Ectodermal cell (in vitro differentiated cells): ENCODE measurements around the gene SCP2. TPM values are rescaled to one million over a fixed set of nuclear protein-coding genes. Genes with fewer than 3 reads are reported as not detected.

ENCODE experiments used
- H3K27ac ChIP-seq: 2 replicates; pipeline ENCODE4 v1.7.0; 2013; ENCODE audit warnings: mild to moderate bottlenecking, low read depth, low read length; ENCODE audit not compliant: insufficient read depth, poor library complexity, severe bottlenecking
- H3K27me3 ChIP-seq: 2 replicates; pipeline ENCODE4 v1.7.0; 2013; ENCODE audit warnings: mild to moderate bottlenecking, low read length; ENCODE audit not compliant: insufficient read depth, control insufficient read depth, poor library complexity, severe bottlenecking
- H3K36me3 ChIP-seq: one replicate; pipeline ENCODE4 v1.7.0; 2013; ENCODE audit warnings: low read length; ENCODE audit not compliant: control insufficient read depth, insufficient read depth
- H3K4me1 ChIP-seq: one replicate; pipeline ENCODE4 v1.7.0; 2013; ENCODE audit warnings: low read length; ENCODE audit not compliant: control insufficient read depth, insufficient read depth
- H3K4me3 ChIP-seq: 2 replicates; pipeline ENCODE4 v1.7.0; 2013; ENCODE audit warnings: low read depth, low read length, control low read depth; ENCODE audit not compliant: insufficient read depth
- H3K9me3 ChIP-seq: 2 replicates; pipeline ENCODE4 v1.7.0; 2013; ENCODE audit warnings: mild to moderate bottlenecking, low read length, moderate library complexity; ENCODE audit not compliant: control insufficient read depth
- WGBS, 2 experiments: methylation state at CpG; one replicate each; pipeline ENCODE4 v1.1.7; 2013; ENCODE audit warnings: missing lambda C conversion rate in 2 of 2; 5-methylcytosine and 5-hydroxymethylcytosine counted together
- polyA plus RNA-seq, 4 experiments: library from polyadenylated mRNA; stranded (reverse); fragments of 50-300 nt; gene quantifications; one replicate each; pipeline ENCODE4 v1.2.3, GENCODE V29; 2013

Gene SCP2, protein sequence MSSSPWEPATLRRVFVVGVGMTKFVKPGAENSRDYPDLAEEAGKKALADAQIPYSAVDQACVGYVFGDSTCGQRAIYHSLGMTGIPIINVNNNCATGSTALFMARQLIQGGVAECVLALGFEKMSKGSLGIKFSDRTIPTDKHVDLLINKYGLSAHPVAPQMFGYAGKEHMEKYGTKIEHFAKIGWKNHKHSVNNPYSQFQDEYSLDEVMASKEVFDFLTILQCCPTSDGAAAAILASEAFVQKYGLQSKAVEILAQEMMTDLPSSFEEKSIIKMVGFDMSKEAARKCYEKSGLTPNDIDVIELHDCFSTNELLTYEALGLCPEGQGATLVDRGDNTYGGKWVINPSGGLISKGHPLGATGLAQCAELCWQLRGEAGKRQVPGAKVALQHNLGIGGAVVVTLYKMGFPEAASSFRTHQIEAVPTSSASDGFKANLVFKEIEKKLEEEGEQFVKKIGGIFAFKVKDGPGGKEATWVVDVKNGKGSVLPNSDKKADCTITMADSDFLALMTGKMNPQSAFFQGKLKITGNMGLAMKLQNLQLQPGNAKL
- 68.8 TPM for polyA plus RNA-seq (2013, experiment 1 of 4)
- polyA plus RNA-seq (2013, experiment 2 of 4), result 77.3 TPM
- polyA plus RNA-seq (2013, experiment 3 of 4), result 67.2 TPM
- 78.1 TPM for polyA plus RNA-seq (2013, experiment 4 of 4)

DNA sequence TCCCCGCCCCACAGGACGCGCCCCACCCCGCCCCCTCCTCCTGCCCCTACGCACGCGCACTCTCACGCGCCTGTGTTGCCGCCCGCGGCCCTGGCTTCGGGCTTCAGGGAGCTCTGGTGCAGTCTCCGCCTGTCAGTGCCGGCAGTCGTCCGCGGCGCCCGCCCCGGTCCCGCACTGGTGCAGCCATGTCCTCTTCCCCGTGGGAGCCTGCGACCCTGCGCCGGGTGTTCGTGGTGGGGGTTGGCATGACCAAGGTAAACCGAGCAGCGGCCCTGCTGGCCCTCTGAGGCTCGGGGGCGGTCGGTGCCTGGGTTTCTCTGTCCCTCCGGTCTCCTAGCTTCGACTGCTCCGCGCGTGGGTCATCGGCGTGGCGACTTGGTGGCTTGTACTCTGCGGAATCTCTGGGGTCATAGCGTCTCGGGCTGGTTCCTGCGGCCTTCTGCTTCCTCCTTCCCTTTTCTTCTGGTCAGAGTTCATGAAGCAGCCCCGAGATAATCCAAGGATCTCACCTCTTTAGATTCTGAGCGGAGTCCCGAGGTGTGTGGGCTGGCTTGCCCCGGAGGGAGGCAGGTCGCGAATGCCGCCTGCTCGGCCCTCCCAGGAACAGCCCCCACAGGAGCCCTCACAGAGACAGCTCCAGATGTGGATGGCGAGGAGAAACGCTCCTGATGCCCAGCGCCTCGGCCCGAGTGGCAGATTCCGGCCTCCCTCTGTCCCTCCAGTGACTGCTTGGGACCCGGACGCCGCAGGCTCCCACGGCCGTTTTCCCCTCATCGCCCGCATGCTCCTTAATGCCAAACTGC, at the start of gene SCP2:
Gene SCP2 (plus strand): TSS at position 65 of the 803 bp plus-strand sequence. CDS start 121 bp downstream, at position 186.
- Histone ChIP-seq H3K36me3 (no peaks in the 10 kb centered on the region), H3K4me1 (peaks cover 3% of the 10 kb centered on the region), H3K27ac (no peak within 1 kb of the TSS), H3K27me3 (peaks cover 65% of the 10 kb centered on the region), H3K4me3 (peak within 1 kb of the TSS; percentile 54), H3K9me3 (no peaks in the 10 kb centered on the region)
- 2% methylated on average over 65 of the region's 65 CpGs for WGBS, 2 experiments

DNA sequence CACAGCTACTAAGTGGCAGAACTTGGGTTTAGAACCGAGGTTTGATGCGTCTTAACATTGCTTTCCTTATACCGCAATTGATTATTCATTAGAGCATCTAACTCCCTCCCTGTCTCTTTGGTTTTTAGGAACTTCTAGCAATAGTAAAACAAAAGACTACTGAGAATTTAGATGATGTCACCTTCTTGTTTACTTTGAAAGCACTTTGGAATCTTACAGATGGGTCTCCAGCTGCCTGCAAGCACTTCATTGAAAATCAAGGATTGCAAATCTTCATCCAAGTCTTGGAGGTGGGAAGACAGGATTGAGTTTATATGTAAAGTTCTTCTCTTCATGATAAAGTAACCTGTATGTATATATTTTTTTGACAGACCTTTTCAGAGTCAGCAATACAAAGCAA, 49.5 kb upstream of the SCP2 start:
- no peaks in the 10 kb centered on the region for H3K27me3 ChIP-seq
- no peaks in the 10 kb centered on the region for H3K4me1 ChIP-seq
- H3K27ac ChIP-seq, result no peak overlapping the region
- H3K4me3 ChIP-seq, result no peak overlapping the region
- no peaks in the 10 kb centered on the region for H3K9me3 ChIP-seq
- no peaks in the 10 kb centered on the region for H3K36me3 ChIP-seq
- 84 to 97% methylated on average over 3 of the region's 3 CpGs for WGBS, 2 experiments

GRCh38 chr1:52880206-52880605, 46.9 kb upstream of the SCP2 start:
- H3K9me3 ChIP-seq, result no peaks in the 10 kb centered on the region
- 95% methylated on average over 2 of the region's 2 CpGs for WGBS, 2 experiments

GRCh38 chr1:52887483-52887882, 39.6 kb upstream of the SCP2 start:
- WGBS, 2 experiments, result 85 to 93% methylated on average over 3 of the region's 4 CpGs

More at GRCh38 chr1:52880206-52880605, 46.9 kb upstream of the SCP2 start:
- Histone ChIP-seq H3K27me3 (no peaks in the 10 kb centered on the region), H3K4me1 (no peaks in the 10 kb centered on the region), H3K27ac (no peak overlapping the region), H3K36me3 (no peaks in the 10 kb centered on the region), H3K4me3 (no peak overlapping the region)

DNA sequence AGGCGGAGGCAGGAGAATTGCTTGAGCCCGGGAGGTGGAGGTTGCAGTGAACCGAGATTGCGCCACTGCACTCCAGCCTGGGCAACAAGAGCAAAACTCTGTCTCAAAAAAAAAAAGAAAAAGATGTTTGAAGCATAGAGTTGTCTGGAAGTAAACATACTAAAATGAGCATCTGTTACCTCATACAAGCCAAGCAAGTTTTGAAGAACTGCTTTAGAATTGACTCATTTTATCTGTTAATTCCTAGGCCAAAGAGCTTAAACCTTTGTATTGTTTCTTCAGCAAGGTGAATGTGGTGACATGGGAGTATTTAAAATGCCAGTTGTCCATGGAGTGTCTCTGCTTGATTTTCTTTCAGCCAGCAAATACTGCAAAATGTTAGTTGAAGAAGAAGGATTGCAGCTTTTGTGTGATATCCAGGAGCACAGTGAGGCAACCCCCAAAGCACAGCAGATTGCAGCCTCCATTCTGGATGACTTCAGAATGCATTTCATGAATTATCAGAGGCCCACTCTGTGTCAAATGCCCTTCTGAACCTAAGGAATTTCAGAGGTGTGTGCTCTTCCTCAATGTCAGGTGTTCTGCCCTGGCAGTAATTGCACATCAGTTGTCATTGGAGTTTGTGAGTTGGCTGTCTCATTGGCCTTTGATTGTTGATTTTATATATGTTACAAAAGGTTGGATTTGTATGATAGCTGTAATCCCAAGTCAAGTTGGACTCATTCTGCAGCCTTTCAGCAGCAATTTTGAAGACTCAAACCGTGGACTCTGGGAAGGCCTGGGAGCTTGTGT, 34.5 kb upstream of the SCP2 start:
- H3K9me3 ChIP-seq, result no peaks in the 10 kb centered on the region
- WGBS, 2 experiments, result 88 to 95% methylated on average over 5 of the region's 5 CpGs

More at GRCh38 chr1:52887483-52887882, 39.6 kb upstream of the SCP2 start:
- no peaks in the 10 kb centered on the region for H3K27me3 ChIP-seq
- no peaks in the 10 kb centered on the region for H3K4me1 ChIP-seq
- no peak overlapping the region for H3K4me3 ChIP-seq
- no peaks in the 10 kb centered on the region for H3K36me3 ChIP-seq
- H3K9me3 ChIP-seq, result no peaks in the 10 kb centered on the region
- H3K27ac ChIP-seq, result no peak overlapping the region

GRCh38 chr1:52899445-52899894, 27.6 kb upstream of the SCP2 start:
- Histone ChIP-seq H3K4me1 (no peaks in the 10 kb centered on the region), H3K9me3 (no peaks in the 10 kb centered on the region), H3K36me3 (no peaks in the 10 kb centered on the region), H3K4me3 (no peak overlapping the region), H3K27me3 (no peaks in the 10 kb centered on the region), H3K27ac (no peak overlapping the region)
- 53 to 55% methylated on average over 4 of the region's 4 CpGs for WGBS, 2 experiments

More for the DNA sequence above, 34.5 kb upstream of the SCP2 start:
- Histone ChIP-seq H3K4me1 (no peaks in the 10 kb centered on the region), H3K36me3 (no peaks in the 10 kb centered on the region), H3K4me3 (no peak overlapping the region), H3K27me3 (no peaks in the 10 kb centered on the region), H3K27ac (no peak overlapping the region)

DNA sequence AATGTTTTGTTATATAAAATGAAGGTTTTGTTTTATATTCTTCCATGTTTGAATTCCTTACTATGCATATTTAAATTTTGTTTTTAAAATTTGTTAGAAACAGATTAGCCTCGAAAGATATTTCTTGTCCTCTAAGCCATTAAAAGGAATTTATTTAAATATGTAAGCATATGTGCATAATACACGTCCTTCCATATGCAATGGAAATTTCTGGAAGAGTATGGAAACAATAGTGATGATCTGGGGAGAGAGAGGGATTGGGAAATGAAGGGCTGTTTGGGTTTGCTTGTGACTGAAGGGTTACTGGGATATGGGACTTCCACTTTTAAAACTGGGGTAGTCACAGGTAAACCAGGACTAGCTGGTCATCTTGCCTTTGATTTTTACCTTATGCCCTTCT, 26.7 kb upstream of the SCP2 start:
- Histone ChIP-seq H3K36me3 (no peaks in the 10 kb centered on the region), H3K4me3 (no peak overlapping the region), H3K9me3 (no peaks in the 10 kb centered on the region), H3K4me1 (no peaks in the 10 kb centered on the region), H3K27ac (no peak overlapping the region), H3K27me3 (no peaks in the 10 kb centered on the region)
- 85 to 88% methylated on average over 1 to 2 of the region's 2 CpGs for WGBS, 2 experiments

DNA sequence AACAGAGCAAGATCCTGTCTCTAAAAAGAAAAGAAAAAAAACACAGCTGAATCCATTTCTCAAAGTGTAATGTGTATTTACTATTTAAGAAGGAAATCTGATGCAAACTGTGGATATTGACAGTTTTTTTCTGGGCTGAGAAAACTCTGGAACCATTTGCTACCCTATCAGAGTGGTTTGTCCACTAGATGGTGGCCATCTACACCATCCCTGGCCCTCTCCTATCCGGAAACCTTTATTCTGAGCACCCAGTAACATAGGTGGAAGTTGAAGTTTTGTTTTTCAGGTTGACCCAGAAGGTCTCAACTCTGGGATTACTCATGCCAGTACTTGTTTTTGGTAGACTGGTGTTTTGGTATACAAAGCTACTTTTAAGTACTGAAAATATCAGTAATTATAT, 25.7 kb upstream of the SCP2 start:
- Histone ChIP-seq H3K36me3 (no peaks in the 10 kb centered on the region), H3K9me3 (no peaks in the 10 kb centered on the region), H3K4me3 (no peak overlapping the region), H3K27me3 (no peaks in the 10 kb centered on the region), H3K4me1 (no peaks in the 10 kb centered on the region), H3K27ac (no peak overlapping the region)
- WGBS, 2 experiments, result 100% methylated on average over 1 of the region's 1 CpG

DNA sequence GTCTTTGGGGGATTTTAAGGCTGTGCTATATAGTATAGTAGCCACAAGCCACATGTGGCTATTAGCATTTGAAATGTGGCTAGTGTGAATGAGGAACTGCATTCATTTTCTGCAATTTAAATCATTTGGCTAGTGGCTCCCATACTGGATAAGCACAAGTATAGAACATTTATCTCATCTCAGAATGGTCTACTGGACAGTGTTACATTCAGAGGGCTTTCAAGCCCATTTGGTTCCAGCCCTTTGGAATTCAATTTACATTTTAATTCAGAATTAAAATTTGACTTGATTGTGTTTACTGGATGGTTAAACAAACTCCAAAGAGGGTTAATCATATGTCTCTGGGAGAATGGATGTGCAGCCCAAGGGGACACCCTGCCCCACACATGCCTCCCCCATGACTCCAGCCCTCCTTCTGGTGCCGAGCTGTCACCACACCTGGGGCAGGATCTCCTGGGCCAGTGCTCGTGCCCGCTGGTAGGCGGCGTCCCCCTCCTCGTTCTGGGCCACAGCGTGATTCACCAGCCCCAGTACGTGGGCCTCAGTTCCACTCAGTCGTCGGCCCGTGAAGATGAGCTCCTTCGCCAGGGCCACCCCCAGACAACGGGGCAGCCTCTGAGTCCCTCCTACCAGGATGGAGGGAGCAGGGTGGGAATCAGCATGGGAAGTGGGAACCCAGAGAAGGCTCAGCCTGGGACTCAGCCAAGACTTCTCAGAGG, 22.7 kb upstream of the SCP2 start:
- WGBS, 2 experiments, result 91 to 92% methylated on average over 13 of the region's 13 CpGs
- Histone ChIP-seq H3K36me3 (no peaks in the 10 kb centered on the region), H3K4me1 (no peaks in the 10 kb centered on the region), H3K27ac (no peak overlapping the region), H3K9me3 (no peaks in the 10 kb centered on the region), H3K27me3 (no peaks in the 10 kb centered on the region), H3K4me3 (no peak overlapping the region)
